PC-9 (cell line): Measurements from ENCODE around the gene ANXA2. TPM values are rescaled to one million over a fixed set of nuclear protein-coding genes. Genes with fewer than 3 reads are reported as not detected.

Source experiments
- Bru-seq: library from RNA; stranded (reverse); fragments of 400-500 nt; gene quantifications from one replicate; lab custom pipeline; 2021; lab: Mats Ljungman, UMichigan
- BruChase-seq, 2 experiments: library from RNA; stranded (reverse); fragments of 400-500 nt; gene quantifications; one replicate each; lab custom pipeline; 2021; lab: Mats Ljungman, UMichigan
- BruUV-seq: library from RNA; stranded (reverse); fragments of 400-500 nt; replicated peaks from 2 replicates; lab custom pipeline; 2021; lab: Mats Ljungman, UMichigan
- CTCF ChIA-PET: fragments of 300-600 bp; sonication (Branson Sonifier 250); formaldehyde crosslinking; loops from one replicate; lab custom pipeline; 2022; ENCODE audit warnings: antibody characterized with exemption; lab: Charles Lee
- POLR2A ChIA-PET: fragments of 300-600 bp; sonication (Branson Sonifier 250); formaldehyde crosslinking; loops from one replicate; lab custom pipeline; 2022; ENCODE audit warnings: antibody characterized with exemption; ENCODE audit not compliant: unreplicated experiment; lab: Charles Lee
- DNase-seq, 2 experiments: peaks; one replicate each; pipeline versions ENCODE4 v3.0.0 to v3.0.0-alpha.2; 2015 to 2022; ENCODE audit warnings: mixed read lengths in 1 of 2
- H2AFZ ChIP-seq: fragments of 200-600 bp; sonication (generic); 2 replicates; pipeline ENCODE4 v1.8.1; 2017; ENCODE audit warnings: antibody characterized with exemption
- H3F3A ChIP-seq: fragments of 200-600 bp; sonication (generic); 2 replicates; pipeline ENCODE4 v1.8.1; 2017; ENCODE audit warnings: antibody characterized with exemption, mild to moderate bottlenecking, low read depth; ENCODE audit not compliant: insufficient read depth
- H3K27ac ChIP-seq: fragments of 200-600 bp; sonication (generic); 2 replicates; pipeline ENCODE4 v1.6.1; 2016; ENCODE audit warnings: mixed run types
- H3K27me3 ChIP-seq: fragments of 200-600 bp; sonication (generic); 2 replicates; pipeline ENCODE4 v1.6.1; 2016; ENCODE audit warnings: low read depth, mixed run types; ENCODE audit not compliant: insufficient read depth
- H3K36me3 ChIP-seq: fragments of 200-600 bp; sonication (generic); 2 replicates; pipeline ENCODE4 v1.6.1; 2016; ENCODE audit warnings: low read depth, mixed run types
- H3K4me1 ChIP-seq: fragments of 200-600 bp; sonication (generic); replicated peaks from 2 replicates; pipeline ENCODE4 v1.6.1; 2016; ENCODE audit warnings: mixed run types; ENCODE audit not compliant: insufficient read depth
- H3K4me2 ChIP-seq: fragments of 200-600 bp; sonication (generic); 2 replicates; pipeline ENCODE4 v1.6.1; 2017; ENCODE audit warnings: mixed run types
- H3K4me3 ChIP-seq: fragments of 200-600 bp; sonication (generic); 2 replicates; pipeline ENCODE4 v1.6.1; 2016; ENCODE audit warnings: mixed run types
- H3K79me2 ChIP-seq: fragments of 200-600 bp; sonication (generic); 2 replicates; pipeline ENCODE4 v1.6.1; 2017; ENCODE audit warnings: low read depth, mixed run types
- H3K9me2 ChIP-seq: fragments of 200-600 bp; sonication (generic); 2 replicates; pipeline ENCODE4 v1.8.1; 2017; ENCODE audit warnings: mild to moderate bottlenecking; ENCODE audit not compliant: insufficient read depth
- H3K9me3 ChIP-seq: fragments of 200-600 bp; sonication (generic); 2 replicates; pipeline ENCODE4 v1.8.1; 2016; ENCODE audit warnings: low read depth; ENCODE audit not compliant: insufficient read depth
- H4K20me1 ChIP-seq: fragments of 200-600 bp; sonication (generic); 2 replicates; pipeline ENCODE4 v1.8.1; 2017; ENCODE audit not compliant: insufficient read depth
- EZH2 ChIP-seq: fragments of 200-600 bp; sonication (generic); IDR thresholded peaks from 2 replicates; pipeline ENCODE4 v1.8.0; 2017; ENCODE audit warnings: antibody characterized with exemption, low read depth
- intact Hi-C: fragments of 100-400 bp; cut with micrococcal nuclease; formaldehyde crosslinking; loops from one replicate; pipeline ENCODE4 v1.10.0; 2022; ENCODE audit not compliant: unreplicated experiment
- long read RNA-seq: library from polyadenylated mRNA; stranded (forward); transcript quantifications from one replicate; pipeline ENCODE4 v2.0.0, GENCODE V29; 2022
- total RNA-seq: library from RNA; stranded (reverse); gene quantifications from 2 replicates; pipeline ENCODE4 v1.2.3, GENCODE V29; 2021
- TF ChIP-seq, protein P1 (sequence below): fragments of 200-600 bp; sonication (generic); conservative IDR thresholded peaks from 2 replicates; pipeline ENCODE4 v1.6.1; 2017; ENCODE audit warnings: mixed run types, antibody characterized with exemption, mild to moderate bottlenecking, moderate library complexity

The ANXA2 gene
- total RNA-seq (1,720 and 1,743 TPM in 2 replicates), Bru-seq, nascent RNA (percentile 100 among the genes with signal in this experiment), BruChase-seq, experiment 1, labeled RNA remaining after a 2-hour chase (percentile 99 among the genes with signal in this experiment), BruChase-seq, experiment 2, labeled RNA remaining after a 6-hour chase (percentile 99 among the genes with signal in this experiment)
- long read RNA-seq, transcript ANXA2-204 (13 exons, 1,435 nt): major isoform, 3,584 of 4,436 reads
- long read RNA-seq, transcript ANXA2-203 (14 exons, 1,444 nt): minor isoform, 358 of 4,436 reads
- long read RNA-seq, transcript ANXA2-201 (13 exons, 1,444 nt): minor isoform, 25 of 4,436 reads
- long read RNA-seq, transcript ANXA2-202 (14 exons, 1,676 nt): minor isoform, 27 of 4,436 reads
- long read RNA-seq, partial matches to known transcripts: 144 of 4,436 reads
- long read RNA-seq, other reads (novel, unspliced or antisense): 294 of 4,436 reads

DNA sequence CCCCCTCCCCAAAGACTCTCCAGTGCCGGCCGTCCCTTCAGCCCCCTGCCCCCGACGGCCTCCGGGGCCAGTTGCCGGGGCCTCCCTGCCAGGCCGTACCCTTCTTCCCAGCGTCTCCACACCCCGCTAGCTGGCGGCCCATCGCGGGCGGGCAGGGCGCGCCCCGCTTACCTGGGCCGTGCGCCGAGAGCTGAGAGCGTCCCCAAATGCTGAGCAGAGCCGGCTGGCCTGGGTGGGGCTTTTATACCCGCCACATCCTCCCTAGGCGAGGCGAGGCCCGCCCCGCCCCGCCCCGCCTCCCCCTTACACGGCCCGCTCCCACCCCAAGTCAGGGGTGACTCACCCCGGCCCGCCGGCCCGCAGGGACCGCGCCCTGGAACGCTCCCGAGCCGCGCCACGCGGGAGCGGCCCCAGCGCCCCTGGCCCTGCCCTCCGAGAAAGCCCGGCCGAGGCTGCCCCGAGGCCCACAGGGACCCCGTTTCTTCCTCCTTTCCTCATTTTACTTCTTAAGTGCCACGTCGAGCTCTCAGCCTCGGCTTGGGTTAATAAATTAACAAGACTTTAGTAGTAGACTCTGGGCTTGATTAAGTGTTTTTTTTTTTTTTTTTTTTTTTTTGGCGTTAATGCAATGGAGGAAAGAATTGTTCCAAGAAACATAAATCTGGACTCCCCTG is at the start of gene ANXA2:
TSS of gene ANXA2 (minus strand) at position 215 of the 674 bp plus-strand sequence. CDS start 11,911 bp downstream, outside the sequence.
- H2AFZ ChIP-seq: no peak within 1 kb of the TSS
- peaks cover 51% of the 10 kb centered on the region for H3K4me1 ChIP-seq
- TF ChIP-seq, protein P1, sequence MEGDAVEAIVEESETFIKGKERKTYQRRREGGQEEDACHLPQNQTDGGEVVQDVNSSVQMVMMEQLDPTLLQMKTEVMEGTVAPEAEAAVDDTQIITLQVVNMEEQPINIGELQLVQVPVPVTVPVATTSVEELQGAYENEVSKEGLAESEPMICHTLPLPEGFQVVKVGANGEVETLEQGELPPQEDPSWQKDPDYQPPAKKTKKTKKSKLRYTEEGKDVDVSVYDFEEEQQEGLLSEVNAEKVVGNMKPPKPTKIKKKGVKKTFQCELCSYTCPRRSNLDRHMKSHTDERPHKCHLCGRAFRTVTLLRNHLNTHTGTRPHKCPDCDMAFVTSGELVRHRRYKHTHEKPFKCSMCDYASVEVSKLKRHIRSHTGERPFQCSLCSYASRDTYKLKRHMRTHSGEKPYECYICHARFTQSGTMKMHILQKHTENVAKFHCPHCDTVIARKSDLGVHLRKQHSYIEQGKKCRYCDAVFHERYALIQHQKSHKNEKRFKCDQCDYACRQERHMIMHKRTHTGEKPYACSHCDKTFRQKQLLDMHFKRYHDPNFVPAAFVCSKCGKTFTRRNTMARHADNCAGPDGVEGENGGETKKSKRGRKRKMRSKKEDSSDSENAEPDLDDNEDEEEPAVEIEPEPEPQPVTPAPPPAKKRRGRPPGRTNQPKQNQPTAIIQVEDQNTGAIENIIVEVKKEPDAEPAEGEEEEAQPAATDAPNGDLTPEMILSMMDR: no peak
- TF ChIP-seq EZH2: no peak

DNA sequence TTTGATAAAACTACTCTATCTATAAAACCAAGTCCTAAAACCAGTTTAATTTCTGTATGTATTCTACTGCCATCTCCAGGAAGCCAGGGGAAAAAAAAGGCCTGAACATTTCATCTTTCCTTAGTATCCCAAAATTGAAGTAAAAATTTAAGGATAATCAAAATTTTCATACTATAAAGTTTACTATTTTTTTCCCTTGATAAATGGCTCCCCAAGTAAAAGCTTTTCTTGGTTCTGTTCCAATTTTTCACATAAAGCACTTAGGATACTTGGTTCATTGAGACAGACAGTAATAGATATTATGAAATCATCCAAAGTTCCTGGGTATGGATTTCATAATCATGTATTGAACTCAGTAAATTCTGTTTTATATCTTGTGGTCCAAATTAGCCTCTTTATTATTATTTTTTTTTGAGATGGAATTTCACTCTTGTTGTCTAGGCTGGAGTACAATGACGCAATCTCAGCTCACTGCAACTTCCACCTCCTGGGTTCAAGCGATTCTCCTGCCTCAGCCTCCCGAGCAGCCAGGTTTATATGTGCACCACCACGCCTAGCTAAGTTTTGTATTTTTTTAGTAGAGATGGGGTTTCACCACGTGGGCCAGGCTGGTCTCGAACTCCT is 46.6 kb upstream of the ANXA2 start:
- Histone ChIP-seq H3K79me2 (no peaks in the 10 kb centered on the region), H3K4me2 (no peak overlapping the region), H3K27ac (no peak overlapping the region), H3K4me1 (no peaks in the 10 kb centered on the region), H3F3A (no peaks in the 10 kb centered on the region), H3K9me2 (no peaks in the 10 kb centered on the region), H4K20me1 (no peaks in the 10 kb centered on the region), H3K27me3 (no peaks in the 10 kb centered on the region), H3K4me3 (no peak overlapping the region), H3K9me3 (no peaks in the 10 kb centered on the region), H2AFZ (no peak overlapping the region), H3K36me3 (no peaks in the 10 kb centered on the region; the same call in 1 of the 2 replicates)
- intact Hi-C loops: loop anchor here (1.0 to 5.0 kb wide), 5 partner anchors 20 to 116 kb away; no protein-coding TSS in a partner anchor
- BruUV-seq: no TSS peak
- ChIA-PET POLR2A (interaction anchor here (0.7 to 0.8 kb wide), 2 partner anchors 46 to 50 kb away, joined by 4 to 5 read pairs; no protein-coding TSS in a partner anchor), CTCF (interaction anchor here (0.6 to 1.7 kb wide), 9 partner anchors 20 to 454 kb away, joined by 3 to 6 read pairs (median 3); no protein-coding TSS in a partner anchor)
- TF ChIP-seq, protein P1: peak; percentile 60
- no peak for TF ChIP-seq EZH2
- no peak for DNase-seq

More for the DNA sequence above, at the start of gene ANXA2:
- Histone ChIP-seq H3K4me3 (peak within 1 kb of the TSS; percentile 68), H3K4me2 (peak within 1 kb of the TSS; percentile 76), H3K79me2 (peaks cover 41% of the 10 kb centered on the region), H3K36me3 (0 out of 2 replicates have a peak, but pooled peaks cover 9% of the 10 kb centered on the region), H3F3A (peaks cover 36% of the 10 kb centered on the region), H3K27me3 (no peaks in the 10 kb centered on the region), H4K20me1 (peaks cover 3% of the 10 kb centered on the region), H3K9me3 (no peaks in the 10 kb centered on the region), H3K27ac (peak within 1 kb of the TSS; percentile 94), H3K9me2 (no peaks in the 10 kb centered on the region)
- intact Hi-C loops: loop anchor here (1.0 to 5.0 kb wide), 3 partner anchors 10 to 36 kb away; no protein-coding TSS in a partner anchor
- CTCF ChIA-PET: interaction anchor here (0.5 kb wide), 1 partner anchor 79 kb away, joined by 3 read pairs; no protein-coding TSS in a partner anchor
- BruUV-seq: no TSS peak
- POLR2A ChIA-PET: interaction anchor here (0.5 to 1.4 kb wide), 8 partner anchors 10 to 568 kb away, joined by 4 to 49 read pairs (median 13); no protein-coding TSS in a partner anchor
- DNase-seq: peak; percentile 54 to 90
